Left renal cortex interstitium (tissue), 4 donors: Measurements from ENCODE around the gene ZNF761. TPM values are rescaled to one million over a fixed set of nuclear protein-coding genes. Genes with fewer than 3 reads are reported as not detected.
"Not testable (repeated sequence)": the region's sequence is repeated elsewhere in the genome, so short reads cannot be mapped to it uniquely, and the experiment has no call there.

Experiments used
- DNase-seq, 4 donors: peaks; one replicate each; pipeline ENCODE4 v3.0.0-alpha.2; 2013; ENCODE audit warnings: low read depth in 4 of 4, low spot score in 2 of 4, missing footprints in 1 of 4
- polyA plus RNA-seq, 4 donors: library from polyadenylated mRNA; unstranded; fragments of 120-200 nt; gene quantifications; one replicate each; pipeline ENCODE4 v1.2.1, GENCODE V29; 2013; ENCODE audit not compliant: insufficient read length in 4 of 4

Gene ZNF761
- polyA plus RNA-seq, result 10 to 100 TPM; 10.7 to 17.4 (median 14.7) TPM

DNA sequence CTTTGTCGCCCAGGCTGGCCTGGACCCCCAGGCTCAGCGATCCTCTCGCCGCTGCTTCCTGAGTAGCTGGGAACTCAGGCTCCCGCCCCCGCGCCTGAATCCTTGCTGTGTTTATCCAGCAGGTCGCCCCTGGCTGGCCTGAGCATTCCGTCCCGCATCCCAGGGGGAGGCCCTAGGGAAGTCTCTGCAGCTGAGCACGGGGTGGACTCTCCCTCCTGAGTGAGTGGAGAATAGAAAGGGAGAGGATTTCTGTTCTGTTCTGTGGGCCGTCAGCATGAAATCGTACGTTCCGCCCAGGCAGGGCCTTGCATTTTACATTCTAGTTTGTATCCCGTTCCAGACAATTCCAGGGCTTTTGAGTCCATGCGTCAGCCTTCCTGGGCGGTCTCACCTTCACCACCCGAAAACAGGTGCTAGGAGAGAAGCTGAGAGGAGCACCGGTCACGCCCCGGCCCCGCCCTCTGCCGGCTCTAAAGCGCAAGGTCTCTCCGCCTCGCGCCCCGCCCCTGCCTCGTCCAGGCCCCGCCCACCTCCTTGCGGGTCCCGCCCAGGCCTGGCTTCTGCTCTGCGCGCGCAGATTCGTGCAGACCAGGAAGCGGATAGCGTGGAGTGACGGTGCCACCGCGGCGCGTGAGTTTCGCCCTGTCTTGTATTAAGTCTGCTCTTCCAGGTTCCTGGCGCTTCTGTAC lies at the start of gene ZNF761:
TSS of gene ZNF761 (plus strand) at position 586 of the 689 bp plus-strand sequence. CDS start 15,285 bp downstream, outside the sequence.
- peak; percentile 73 to 84 (median 84) for DNase-seq

- no peak for DNase-seq
These were observed 43.6 kb upstream of the ZNF761 start for GRCh38 chr19:53388168-53388567.

- no peak for DNase-seq
These were observed 42.9 kb upstream of the ZNF761 start for GRCh38 chr19:53388904-53389303.

DNA sequence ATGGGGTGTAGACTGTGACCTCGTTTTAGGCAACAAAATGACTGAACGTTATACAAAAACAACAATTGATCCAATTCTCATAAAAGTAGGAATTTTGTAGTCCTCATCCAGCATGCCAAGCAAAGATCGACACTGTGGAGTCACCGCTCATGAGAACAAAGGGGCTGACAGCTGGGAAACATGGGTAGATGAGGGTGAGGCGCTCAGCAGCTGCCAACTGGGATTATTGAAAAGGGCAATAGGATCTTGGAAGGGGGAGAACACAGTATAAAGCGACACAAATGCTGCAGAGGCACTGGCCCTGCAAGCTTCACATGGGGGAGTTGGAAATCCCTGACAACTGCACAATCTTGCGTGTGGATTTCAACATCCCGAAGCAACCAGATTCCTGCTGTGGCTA lies 42.2 kb upstream of the ZNF761 start:
- no peak for DNase-seq

DNA sequence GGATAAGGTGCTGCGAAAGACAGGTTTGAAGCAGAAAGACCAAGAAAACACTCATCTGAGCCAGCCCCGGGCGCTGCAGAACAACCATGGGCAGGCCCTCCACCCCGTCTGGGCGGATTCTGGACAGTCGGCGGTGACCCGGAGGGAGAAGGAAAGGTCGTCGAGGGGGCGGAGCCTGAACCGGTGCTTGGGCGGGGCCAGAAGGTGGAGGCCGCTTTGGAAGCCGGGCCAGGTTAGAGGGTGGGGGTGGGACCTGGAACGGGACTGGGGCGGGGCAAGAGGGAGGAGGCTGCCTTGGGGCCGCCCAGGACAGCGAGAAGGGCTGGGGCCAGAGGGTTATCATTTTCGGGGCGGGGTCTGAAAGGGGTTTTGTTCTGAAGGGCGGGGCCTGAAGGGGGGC lies 41.8 kb upstream of the ZNF761 start:
- DNase-seq, result no peak

GRCh38 chr19:53394522-53394973 lies 37.2 kb upstream of the ZNF761 start:
- peak in 2 of 4 donors; percentile 31 to 71 for DNase-seq

GRCh38 chr19:53394974-53395839 lies 36.6 kb upstream of the ZNF761 start, which contains the start of gene ZNF765:
Gene ZNF765, plus strand, starts transcription at chr19:53395149. Its CDS starts 2,867 bp downstream, at chr19:53398016.
- peak; percentile 72 to 87 (median 82) for DNase-seq

GRCh38 chr19:53395840-53396524 lies 35.8 kb upstream of the ZNF761 start:
- not testable (repeated sequence) for DNase-seq

DNA sequence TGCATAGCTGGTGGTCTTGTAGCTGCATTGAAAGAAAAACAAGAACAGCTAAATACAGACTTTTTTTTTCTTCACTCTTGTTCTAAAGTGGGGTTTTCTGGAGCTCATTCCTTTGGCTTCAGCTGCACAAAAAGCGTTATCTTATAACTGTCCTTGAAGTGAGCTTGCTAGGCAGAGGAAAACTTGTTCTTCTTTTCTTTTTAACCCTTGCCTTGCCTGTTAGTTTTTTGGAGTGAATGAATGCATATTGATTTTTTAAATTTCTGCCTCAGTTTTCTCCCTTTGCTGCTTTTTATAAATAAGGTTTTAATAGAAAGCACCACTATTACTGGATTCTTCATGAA lies 35.3 kb upstream of the ZNF761 start:
- no peak for DNase-seq

GRCh38 chr19:53397918-53398317 lies 33.9 kb upstream of the ZNF761 start:
- not testable (repeated sequence) for DNase-seq

- DNase-seq, result no peak
These were observed 22.1 kb upstream of the ZNF761 start for GRCh38 chr19:53409505-53410204.

GRCh38 chr19:53420520-53421315 lies 11.1 kb upstream of the ZNF761 start:
- not testable (repeated sequence) for DNase-seq

GRCh38 chr19:53422551-53422950 lies 9.2 kb upstream of the ZNF761 start:
- DNase-seq, result no peak

- DNase-seq, result not testable (repeated sequence)
These were observed 8.7 kb upstream of the ZNF761 start for GRCh38 chr19:53423074-53423473.

- DNase-seq, result not testable (repeated sequence)
These were observed 8.1 kb upstream of the ZNF761 start for GRCh38 chr19:53423680-53424079.

GRCh38 chr19:53424968-53425597 lies 6.7 kb upstream of the ZNF761 start:
- DNase-seq, result peak in 3 of 4 donors; percentile 50 to 76 (median 53)

GRCh38 chr19:53432088-53432661 lies 391 bp downstream of the ZNF761 start:
- DNase-seq, result no peak

DNA sequence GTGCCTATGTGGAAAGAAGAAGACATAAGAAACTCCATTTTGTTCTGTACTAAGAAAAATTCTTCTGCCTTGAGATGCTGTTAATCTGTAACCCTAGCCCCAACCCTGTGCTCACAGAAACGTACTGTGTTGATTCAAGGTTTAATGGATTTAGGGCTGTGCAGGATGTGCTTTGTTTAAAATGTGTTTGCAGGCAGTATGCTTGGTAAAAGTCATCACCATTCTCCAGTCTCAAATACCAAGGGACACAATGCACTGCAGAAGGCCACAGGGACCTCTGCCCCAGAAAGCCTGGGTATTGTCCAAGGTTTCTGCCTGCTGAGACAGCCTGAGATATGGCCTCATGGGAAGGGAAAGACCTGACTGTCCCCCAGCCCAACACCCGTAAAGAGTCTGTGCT lies 12.0 kb downstream of the ZNF761 start:
- DNase-seq, result not testable (repeated sequence)

GRCh38 chr19:53447196-53447595 lies 15.4 kb downstream of the ZNF761 start:
- DNase-seq, result not testable (repeated sequence)
